MCF 10A (cell line): ENCODE measurements around the gene HPN. TPM values are rescaled to one million over a fixed set of nuclear protein-coding genes. Genes with fewer than 3 reads are reported as not detected.
A peak's percentile ranks its signal among the peaks of the same experiment; 100 is the strongest.

Source experiments
- BruUV-seq: library from RNA; stranded (reverse); fragments of 400-500 nt; replicated peaks from 2 replicates; lab custom pipeline; 2021; lab: Mats Ljungman, UMichigan
- CTCF ChIA-PET: fragments of 300-600 bp; sonication (Branson Sonifier 250); formaldehyde crosslinking; extraction: SDS; loops from one replicate; lab custom pipeline; 2021; ENCODE audit warnings: antibody characterized with exemption, inconsistent platforms; lab: Yijun Ruan, JAX
- POLR2A ChIA-PET: fragments of 300-600, 350-650 bp; sonication (Branson Sonifier 250); formaldehyde crosslinking; extraction: SDS; loops from one replicate; lab custom pipeline; 2020; ENCODE audit warnings: antibody characterized with exemption, inconsistent platforms; lab: Yijun Ruan, JAX
- DNase-seq: peaks from one replicate; pipeline ENCODE4 v3.0.0-alpha.2; 2018; ENCODE audit not compliant: unreplicated experiment
- H3K27ac Mint-ChIP-seq: one replicate; pipeline ENCODE4 v1.8.0; 2022; ENCODE audit warnings: mild to moderate bottlenecking, low read depth, mixed read lengths; ENCODE audit not compliant: unreplicated experiment
- H3K27me3 Mint-ChIP-seq: one replicate; pipeline ENCODE4 v1.8.0; 2022; ENCODE audit warnings: mixed read lengths; ENCODE audit not compliant: insufficient read depth, unreplicated experiment
- H3K36me3 Mint-ChIP-seq: one replicate; pipeline ENCODE4 v1.8.0; 2022; ENCODE audit warnings: mild to moderate bottlenecking, moderate library complexity, mixed read lengths; ENCODE audit not compliant: insufficient read depth, unreplicated experiment
- H3K4me1 Mint-ChIP-seq: one replicate; pipeline ENCODE4 v1.8.0; 2022; ENCODE audit warnings: mixed read lengths; ENCODE audit not compliant: insufficient read depth, unreplicated experiment
- H3K4me3 Mint-ChIP-seq: one replicate; pipeline ENCODE4 v1.8.0; 2022; ENCODE audit warnings: mild to moderate bottlenecking, moderate library complexity, mixed read lengths; ENCODE audit not compliant: unreplicated experiment
- H3K9me3 Mint-ChIP-seq: one replicate; pipeline ENCODE4 v1.8.0; 2022; ENCODE audit warnings: mixed read lengths; ENCODE audit not compliant: unreplicated experiment
- intact Hi-C: fragments of 100-400 bp; cut with micrococcal nuclease; formaldehyde crosslinking; loops from 2 replicates; pipeline ENCODE4 v1.14.1; 2022
- total RNA-seq: library from RNA; stranded (reverse); gene quantifications from 2 replicates; pipeline ENCODE4 v1.2.3, GENCODE V29; 2022
- TF ChIP-seq, protein P1 (sequence below): fragments of 200-600 bp; IDR thresholded peaks from one replicate; pipeline ENCODE4 v1.8.0; 2022; ENCODE audit warnings: antibody characterized with exemption, mild to moderate bottlenecking; ENCODE audit not compliant: unreplicated experiment

The HPN gene
- total RNA-seq, 1 experiment from 2014 or later: not detected

DNA sequence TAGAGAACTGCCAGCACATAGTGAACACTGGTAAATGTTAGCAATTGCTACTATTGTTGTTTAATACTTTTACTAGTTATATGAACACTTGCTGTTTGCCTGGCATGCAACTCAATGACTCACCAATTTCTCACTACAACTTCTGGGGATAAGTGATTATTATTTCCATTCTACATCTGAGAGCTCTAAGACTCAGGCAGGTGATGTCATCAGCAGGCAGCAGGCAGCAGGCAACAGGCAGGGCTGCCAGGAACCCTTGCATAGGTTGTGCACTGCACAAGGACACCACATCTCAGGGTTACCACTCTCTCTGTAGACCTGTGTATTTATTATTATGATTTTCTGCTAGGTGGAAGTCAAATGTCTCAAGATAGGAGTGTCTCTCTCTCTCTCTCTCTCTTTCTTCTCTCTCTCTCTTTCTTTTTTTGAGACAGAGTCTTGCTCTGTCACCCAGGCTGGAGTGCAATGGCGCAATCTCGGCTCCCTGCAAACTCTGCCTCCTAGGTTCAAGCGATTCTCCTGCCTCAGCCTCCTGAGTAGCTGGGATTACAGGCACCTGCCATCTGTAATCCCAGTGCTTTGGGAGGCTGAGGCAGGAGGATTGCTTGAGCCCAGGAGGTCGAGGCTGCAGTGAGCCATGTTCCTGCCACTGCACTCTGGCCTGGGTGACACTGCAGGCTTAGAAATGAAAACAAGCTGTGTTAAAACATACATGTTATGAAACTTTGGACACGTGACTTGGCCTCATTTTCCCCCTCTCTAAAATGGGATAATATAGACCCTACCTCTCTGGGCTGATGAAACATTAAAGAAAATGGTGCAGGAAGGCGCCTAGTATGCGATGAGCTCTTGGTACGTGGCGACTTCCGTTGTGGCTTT, 22.7 kb downstream of the HPN start:
- intact Hi-C loops: loop anchor here (10.0 kb wide), 1 partner anchor 181 kb away; the partner anchor contains the start of gene LSR
- ChIA-PET POLR2A (interaction anchor here (0.6 to 1.4 kb wide), 5 partner anchors 12 to 61 kb away, joined by 3 to 5 read pairs (median 4); no protein-coding TSS in a partner anchor), CTCF (interaction anchor here (0.5 to 2.2 kb wide), 16 partner anchors 18 to 597 kb away, joined by 3 to 11 read pairs (median 4); partner anchors contain the start of genes FXYD3 and LGI4)
- Mint-ChIP-seq H3K27me3 (no peaks in the 10 kb centered on the region), H3K27ac (no peak overlapping the region), H3K9me3 (no peaks in the 10 kb centered on the region), H3K4me3 (no peak overlapping the region), H3K4me1 (no peaks in the 10 kb centered on the region), H3K36me3 (no peaks in the 10 kb centered on the region)
- BruUV-seq: no TSS peak
- peak; percentile 70 for DNase-seq
- TF ChIP-seq, protein P1, sequence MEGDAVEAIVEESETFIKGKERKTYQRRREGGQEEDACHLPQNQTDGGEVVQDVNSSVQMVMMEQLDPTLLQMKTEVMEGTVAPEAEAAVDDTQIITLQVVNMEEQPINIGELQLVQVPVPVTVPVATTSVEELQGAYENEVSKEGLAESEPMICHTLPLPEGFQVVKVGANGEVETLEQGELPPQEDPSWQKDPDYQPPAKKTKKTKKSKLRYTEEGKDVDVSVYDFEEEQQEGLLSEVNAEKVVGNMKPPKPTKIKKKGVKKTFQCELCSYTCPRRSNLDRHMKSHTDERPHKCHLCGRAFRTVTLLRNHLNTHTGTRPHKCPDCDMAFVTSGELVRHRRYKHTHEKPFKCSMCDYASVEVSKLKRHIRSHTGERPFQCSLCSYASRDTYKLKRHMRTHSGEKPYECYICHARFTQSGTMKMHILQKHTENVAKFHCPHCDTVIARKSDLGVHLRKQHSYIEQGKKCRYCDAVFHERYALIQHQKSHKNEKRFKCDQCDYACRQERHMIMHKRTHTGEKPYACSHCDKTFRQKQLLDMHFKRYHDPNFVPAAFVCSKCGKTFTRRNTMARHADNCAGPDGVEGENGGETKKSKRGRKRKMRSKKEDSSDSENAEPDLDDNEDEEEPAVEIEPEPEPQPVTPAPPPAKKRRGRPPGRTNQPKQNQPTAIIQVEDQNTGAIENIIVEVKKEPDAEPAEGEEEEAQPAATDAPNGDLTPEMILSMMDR: no peak

DNA sequence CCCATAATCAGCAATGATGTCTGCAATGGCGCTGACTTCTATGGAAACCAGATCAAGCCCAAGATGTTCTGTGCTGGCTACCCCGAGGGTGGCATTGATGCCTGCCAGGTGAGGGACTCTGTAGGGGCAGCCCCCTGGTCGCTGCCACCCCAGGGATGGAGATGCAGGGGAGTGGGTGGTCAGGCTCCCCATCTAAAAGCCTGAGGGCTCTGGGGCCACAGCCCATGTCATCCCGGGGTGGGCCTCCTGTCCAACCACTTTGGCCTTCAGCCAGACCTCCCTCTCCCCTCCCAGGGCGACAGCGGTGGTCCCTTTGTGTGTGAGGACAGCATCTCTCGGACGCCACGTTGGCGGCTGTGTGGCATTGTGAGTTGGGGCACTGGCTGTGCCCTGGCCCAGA, 24.1 kb downstream of the HPN start:
- ChIA-PET CTCF (interaction anchor here (0.6 to 3.3 kb wide), 11 partner anchors 10 to 70 kb away, joined by 3 to 80 read pairs (median 6); partner anchors contain the start of genes HPN and LGI4), POLR2A (no interaction called here)
- H3K36me3 Mint-ChIP-seq: no peaks in the 10 kb centered on the region
- H3K4me1 Mint-ChIP-seq: no peaks in the 10 kb centered on the region
- H3K27me3 Mint-ChIP-seq: no peaks in the 10 kb centered on the region
- no peaks in the 10 kb centered on the region for H3K9me3 Mint-ChIP-seq
- BruUV-seq: no TSS peak
- intact Hi-C loops: loop anchor here (5.0 to 10.0 kb wide), 2 partner anchors 179 to 402 kb away; partner anchors contain the start of gene LSR
- H3K27ac Mint-ChIP-seq: no peak overlapping the region
- no peak for DNase-seq
- no peak overlapping the region for H3K4me3 Mint-ChIP-seq
- TF ChIP-seq, protein P1: no peak

DNA sequence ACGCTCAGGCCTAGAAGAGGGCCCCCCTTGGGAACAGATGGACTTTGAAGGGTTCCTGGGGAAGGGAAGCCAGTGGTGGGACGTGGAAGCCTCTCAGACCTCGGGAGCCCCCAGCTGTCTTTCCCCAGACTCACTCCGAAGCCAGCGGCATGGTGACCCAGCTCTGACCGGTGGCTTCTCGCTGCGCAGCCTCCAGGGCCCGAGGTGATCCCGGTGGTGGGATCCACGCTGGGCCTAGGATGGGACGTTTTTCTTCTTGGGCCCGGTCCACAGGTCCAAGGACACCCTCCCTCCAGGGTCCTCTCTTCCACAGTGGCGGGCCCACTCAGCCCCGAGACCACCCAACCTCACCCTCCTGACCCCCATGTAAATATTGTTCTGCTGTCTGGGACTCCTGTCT, 24.6 kb downstream of the HPN start:
- CTCF ChIA-PET: interaction anchor here (0.5 to 3.3 kb wide), 43 partner anchors 9 to 1969 kb away, joined by 3 to 80 read pairs (median 5); partner anchors contain the start of genes FXYD1, FXYD3, HPN and LGI4
- H3K4me3 Mint-ChIP-seq: no peak overlapping the region
- BruUV-seq: no TSS peak
- H3K4me1 Mint-ChIP-seq: no peaks in the 10 kb centered on the region
- DNase-seq: no peak
- TF ChIP-seq, protein P1: no peak
- H3K27me3 Mint-ChIP-seq: no peaks in the 10 kb centered on the region
- H3K9me3 Mint-ChIP-seq: no peaks in the 10 kb centered on the region
- intact Hi-C loops: loop anchor here (2.0 to 10.0 kb wide), 3 partner anchors 23 to 401 kb away; partner anchors contain the start of gene LSR
- POLR2A ChIA-PET: interaction anchor here (0.5 to 2.0 kb wide), 5 partner anchors 32 to 70 kb away, joined by 3 to 7 read pairs (median 4); no protein-coding TSS in a partner anchor
- no peak overlapping the region for H3K27ac Mint-ChIP-seq
- H3K36me3 Mint-ChIP-seq: no peaks in the 10 kb centered on the region
